Melanocyte of skin (primary cell): ENCODE measurements around the gene ARX. TPM values are rescaled to one million over a fixed set of nuclear protein-coding genes. Genes with fewer than 3 reads are reported as not detected.

Experiments used
- small RNA-seq, 2 donors: library from RNA; depleted of rRNA; stranded (forward); fragments of <200 nt; gene quantifications; one replicate each; pipeline ENCODE3, GENCODE V24; 2012
- total RNA-seq, 2 donors: library from RNA; depleted of rRNA; stranded (reverse); fragments of >200 nt; gene quantifications; 2 replicates each; pipeline ENCODE4 v1.2.3, GENCODE V29; 2012

ARX gene
- not detected for total RNA-seq

GRCh38 chrX:25015486-25016360, at the start of gene ARX:
Gene ARX, minus strand, starts transcription at chrX:25015965. Its CDS starts 228 bp downstream, at chrX:25015737.

Small RNAs within 50 kb of the gene (small RNA-seq; reads per million reads assigned to genes)
- 0 reads per million in 2 donors for gene RN7SL91P
